Liver (tissue), 9 donors: Measurements from ENCODE around the gene RET. TPM values are rescaled to one million over a fixed set of nuclear protein-coding genes. Genes with fewer than 3 reads are reported as not detected.
A peak's percentile ranks its signal among the peaks of the same experiment; 100 is the strongest.

Source experiments
- DNase-seq: peaks from one replicate; pipeline ENCODE4 v3.0.0-alpha.2; 2017; ENCODE audit warnings: low spot score
- H3K27ac ChIP-seq, 2 donors: one replicate each; pipeline ENCODE4 v1.7.0; 2013; ENCODE audit warnings: inconsistent platforms in 2 of 2, low read length in 2 of 2, control low read depth in 1 of 2, low read depth in 1 of 2, mild to moderate bottlenecking in 1 of 2
- H3K27me3 ChIP-seq, 4 donors: one replicate each; pipeline versions ENCODE4 v1.6.1 to v1.7.0; 2013; ENCODE audit warnings: low read length in 3 of 4, inconsistent platforms in 1 of 4, mild to moderate bottlenecking in 1 of 4, moderate library complexity in 1 of 4; ENCODE audit not compliant: control insufficient read depth in 4 of 4, insufficient read depth in 4 of 4
- H3K36me3 ChIP-seq, 4 donors: one replicate each; pipeline versions ENCODE4 v1.6.1 to v1.7.0; 2013; ENCODE audit warnings: low read length in 3 of 4, mild to moderate bottlenecking in 3 of 4, low read depth in 1 of 4, moderate library complexity in 1 of 4; ENCODE audit not compliant: control insufficient read depth in 4 of 4, insufficient read depth in 3 of 4
- H3K4me1 ChIP-seq, 4 donors: one replicate each; pipeline versions ENCODE4 v1.6.1 to v1.7.0; 2013; ENCODE audit warnings: low read length in 3 of 4, mild to moderate bottlenecking in 3 of 4, moderate library complexity in 1 of 4; ENCODE audit not compliant: control insufficient read depth in 4 of 4, insufficient read depth in 4 of 4
- H3K4me3 ChIP-seq, 3 donors: one replicate each; pipeline versions ENCODE4 v1.6.1 to v1.7.0; 2013; ENCODE audit warnings: low read length in 3 of 3, control low read depth in 1 of 3, low read depth in 1 of 3, mild to moderate bottlenecking in 1 of 3
- H3K9ac ChIP-seq, 2 donors: one replicate each; pipeline ENCODE4 v1.7.0; 2013; ENCODE audit warnings: low read length in 2 of 2, mild to moderate bottlenecking in 2 of 2, moderate library complexity in 2 of 2, control low read depth in 1 of 2, low read depth in 1 of 2
- H3K9me3 ChIP-seq, 4 donors: one replicate each; pipeline versions ENCODE4 v1.6.1 to v1.7.0; 2013; ENCODE audit warnings: low read length in 3 of 4; ENCODE audit not compliant: control insufficient read depth in 4 of 4
- CTCF ChIP-seq: fragments of 150-350 bp; IDR thresholded peaks from 2 replicates; pipeline ENCODE4 v1.5.1; 2017; ENCODE audit warnings: improper control_type of control experiment, low read depth, low read length; ENCODE audit not compliant: missing input control
- EGR1 ChIP-seq, 2 donors: IDR thresholded peaks; 2 replicates each; pipeline ENCODE4 v1.6.1; 2016 to 2018; ENCODE audit warnings: antibody characterized with exemption in 2 of 2, low read depth in 2 of 2
- FOXA1 ChIP-seq: IDR thresholded peaks from 2 replicates; pipeline ENCODE4 v1.6.1; 2016; ENCODE audit warnings: antibody characterized with exemption
- FOXA2 ChIP-seq: IDR thresholded peaks from 2 replicates; pipeline ENCODE4 v1.6.1; 2016; ENCODE audit warnings: antibody characterized with exemption
- GABPA ChIP-seq, 2 donors: IDR thresholded peaks in 1 of 2; conservative IDR thresholded peaks in 1 of 2; 2 replicates each; pipeline ENCODE4 v1.6.1; 2016; ENCODE audit warnings: antibody characterized with exemption in 2 of 2, mild to moderate bottlenecking in 1 of 2, moderate library complexity in 1 of 2
- HNF4A ChIP-seq, 2 donors: conservative IDR thresholded peaks; 2 replicates each; pipeline ENCODE4 v1.6.1; 2016; ENCODE audit warnings: antibody characterized with exemption in 2 of 2, mild to moderate bottlenecking in 2 of 2
- HNF4G ChIP-seq: IDR thresholded peaks from 2 replicates; pipeline ENCODE4 v1.6.1; 2016; ENCODE audit warnings: antibody characterized with exemption
- JUND ChIP-seq, 2 donors: IDR thresholded peaks; 2 replicates each; pipeline ENCODE4 v1.6.1; 2016; ENCODE audit warnings: antibody characterized with exemption in 2 of 2
- MAX ChIP-seq: IDR thresholded peaks from 2 replicates; pipeline ENCODE4 v1.6.1; 2016; ENCODE audit warnings: antibody characterized with exemption
- NR2F2 ChIP-seq: IDR thresholded peaks from 2 replicates; pipeline ENCODE4 v1.6.1; 2016; ENCODE audit warnings: antibody characterized with exemption
- RAD21 ChIP-seq, 2 donors: IDR thresholded peaks; 2 replicates each; pipeline ENCODE4 v1.6.1; 2016; ENCODE audit warnings: antibody characterized with exemption in 2 of 2, mild to moderate bottlenecking in 2 of 2
- RXRA ChIP-seq, 2 donors: IDR thresholded peaks; 2 replicates each; pipeline ENCODE4 v1.6.1; 2017 to 2018; ENCODE audit warnings: antibody characterized with exemption in 2 of 2, mild to moderate bottlenecking in 1 of 2
- SP1 ChIP-seq: IDR thresholded peaks from 2 replicates; pipeline ENCODE4 v1.6.1; 2018; ENCODE audit warnings: antibody characterized with exemption, mild to moderate bottlenecking
- TAF1 ChIP-seq: conservative IDR thresholded peaks from 2 replicates; pipeline ENCODE4 v1.6.1; 2016; ENCODE audit warnings: antibody characterized with exemption, mild to moderate bottlenecking
- YY1 ChIP-seq: IDR thresholded peaks from 2 replicates; pipeline ENCODE4 v1.6.1; 2016; ENCODE audit warnings: antibody characterized with exemption, mild to moderate bottlenecking
- WGBS: extraction: QIAGEN DNeasy Blood & Tissue Kit; methylation state at CpG from one replicate; pipeline ENCODE4 v1.1.7; 2013; 5-methylcytosine and 5-hydroxymethylcytosine counted together
- polyA plus RNA-seq, 2 donors: library from polyadenylated mRNA; stranded (reverse) in 1 of 2; unstranded in 1 of 2; fragments of 200-250 nt in 1 of 2; fragments of >200 nt in 1 of 2; fragmentation: Nextera tagmentation in 1 of 2; extraction: Ambion mirVana in 1 of 2; gene quantifications; one replicate each; pipeline versions ENCODE4 v1.2.1 to v1.2.3, GENCODE V29; 2013 to 2015
- total RNA-seq, 2 donors: library from RNA; depleted of rRNA; stranded (reverse); fragments of >200 nt; gene quantifications; one replicate each; pipeline ENCODE4 v1.2.3, GENCODE V29; 2014
- TF ChIP-seq, protein P1 (sequence below): IDR thresholded peaks from 2 replicates; pipeline ENCODE4 v1.6.1; 2016; ENCODE audit warnings: antibody characterized with exemption
- TF ChIP-seq, protein P2 (sequence below): IDR thresholded peaks from 2 replicates; pipeline ENCODE4 v1.6.1; 2016; ENCODE audit warnings: antibody characterized with exemption, mild to moderate bottlenecking
- TF ChIP-seq, protein P3 (sequence below): IDR thresholded peaks from 2 replicates; pipeline ENCODE4 v1.6.1; 2016; ENCODE audit warnings: antibody characterized with exemption
- donor health status: healthy.
- donor health status: healthy.
- donor health status: healthy.
- donor health status: healthy.
- donor health status: healthy.

RET gene
- total and polyA plus RNA-seq, 4 donors = 0.09 to 2.5 (median 0.33) TPM; not detected in 1

- TF ChIP-seq, protein P1, sequence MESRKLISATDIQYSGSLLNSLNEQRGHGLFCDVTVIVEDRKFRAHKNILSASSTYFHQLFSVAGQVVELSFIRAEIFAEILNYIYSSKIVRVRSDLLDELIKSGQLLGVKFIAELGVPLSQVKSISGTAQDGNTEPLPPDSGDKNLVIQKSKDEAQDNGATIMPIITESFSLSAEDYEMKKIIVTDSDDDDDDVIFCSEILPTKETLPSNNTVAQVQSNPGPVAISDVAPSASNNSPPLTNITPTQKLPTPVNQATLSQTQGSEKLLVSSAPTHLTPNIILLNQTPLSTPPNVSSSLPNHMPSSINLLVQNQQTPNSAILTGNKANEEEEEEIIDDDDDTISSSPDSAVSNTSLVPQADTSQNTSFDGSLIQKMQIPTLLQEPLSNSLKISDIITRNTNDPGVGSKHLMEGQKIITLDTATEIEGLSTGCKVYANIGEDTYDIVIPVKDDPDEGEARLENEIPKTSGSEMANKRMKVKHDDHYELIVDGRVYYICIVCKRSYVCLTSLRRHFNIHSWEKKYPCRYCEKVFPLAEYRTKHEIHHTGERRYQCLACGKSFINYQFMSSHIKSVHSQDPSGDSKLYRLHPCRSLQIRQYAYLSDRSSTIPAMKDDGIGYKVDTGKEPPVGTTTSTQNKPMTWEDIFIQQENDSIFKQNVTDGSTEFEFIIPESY = no peak
- TF ChIP-seq CTCF = no peak
- TF ChIP-seq HNF4G = no peak
Observed at GRCh38 chr10:43173120-43173519, 96.3 kb downstream of the RET start (continued).

- DNase-seq = no peak
- peak in 1 of 2 donors; percentile 9 for TF ChIP-seq GABPA (IDR thresholded peaks at IDR 0.05 in 1 of 2, conservative IDR thresholded peaks at IDR 0.05 in 1 of 2)
- no peak for TF ChIP-seq HNF4G
- no peak for TF ChIP-seq JUND (IDR thresholded peaks at IDR 0.05)
- TF ChIP-seq, protein P1 = no peak
- TF ChIP-seq CTCF = peak; percentile 26
- peak; percentile 20 for TF ChIP-seq FOXA2
- TF ChIP-seq, protein P2, sequence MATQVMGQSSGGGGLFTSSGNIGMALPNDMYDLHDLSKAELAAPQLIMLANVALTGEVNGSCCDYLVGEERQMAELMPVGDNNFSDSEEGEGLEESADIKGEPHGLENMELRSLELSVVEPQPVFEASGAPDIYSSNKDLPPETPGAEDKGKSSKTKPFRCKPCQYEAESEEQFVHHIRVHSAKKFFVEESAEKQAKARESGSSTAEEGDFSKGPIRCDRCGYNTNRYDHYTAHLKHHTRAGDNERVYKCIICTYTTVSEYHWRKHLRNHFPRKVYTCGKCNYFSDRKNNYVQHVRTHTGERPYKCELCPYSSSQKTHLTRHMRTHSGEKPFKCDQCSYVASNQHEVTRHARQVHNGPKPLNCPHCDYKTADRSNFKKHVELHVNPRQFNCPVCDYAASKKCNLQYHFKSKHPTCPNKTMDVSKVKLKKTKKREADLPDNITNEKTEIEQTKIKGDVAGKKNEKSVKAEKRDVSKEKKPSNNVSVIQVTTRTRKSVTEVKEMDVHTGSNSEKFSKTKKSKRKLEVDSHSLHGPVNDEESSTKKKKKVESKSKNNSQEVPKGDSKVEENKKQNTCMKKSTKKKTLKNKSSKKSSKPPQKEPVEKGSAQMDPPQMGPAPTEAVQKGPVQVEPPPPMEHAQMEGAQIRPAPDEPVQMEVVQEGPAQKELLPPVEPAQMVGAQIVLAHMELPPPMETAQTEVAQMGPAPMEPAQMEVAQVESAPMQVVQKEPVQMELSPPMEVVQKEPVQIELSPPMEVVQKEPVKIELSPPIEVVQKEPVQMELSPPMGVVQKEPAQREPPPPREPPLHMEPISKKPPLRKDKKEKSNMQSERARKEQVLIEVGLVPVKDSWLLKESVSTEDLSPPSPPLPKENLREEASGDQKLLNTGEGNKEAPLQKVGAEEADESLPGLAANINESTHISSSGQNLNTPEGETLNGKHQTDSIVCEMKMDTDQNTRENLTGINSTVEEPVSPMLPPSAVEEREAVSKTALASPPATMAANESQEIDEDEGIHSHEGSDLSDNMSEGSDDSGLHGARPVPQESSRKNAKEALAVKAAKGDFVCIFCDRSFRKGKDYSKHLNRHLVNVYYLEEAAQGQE = no peak
- TF ChIP-seq TAF1 = no peak
- no peak for TF ChIP-seq EGR1 (IDR thresholded peaks at IDR 0.05; ENCODE audit: low read depth in 2 of 2)
- no peak for TF ChIP-seq MAX
- TF ChIP-seq RXRA (IDR thresholded peaks at IDR 0.05) = peak; percentile 63 to 64
- TF ChIP-seq RAD21 (IDR thresholded peaks at IDR 0.05) = peak in 1 of 2 donors; percentile 15
- TF ChIP-seq YY1 = no peak
- TF ChIP-seq, protein P3, sequence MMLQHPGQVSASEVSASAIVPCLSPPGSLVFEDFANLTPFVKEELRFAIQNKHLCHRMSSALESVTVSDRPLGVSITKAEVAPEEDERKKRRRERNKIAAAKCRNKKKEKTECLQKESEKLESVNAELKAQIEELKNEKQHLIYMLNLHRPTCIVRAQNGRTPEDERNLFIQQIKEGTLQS = no peak
- peak; percentile 81 for TF ChIP-seq NR2F2
- peak; percentile 48 for TF ChIP-seq SP1
- TF ChIP-seq HNF4A (conservative IDR thresholded peaks at IDR 0.05) = peak; percentile 58 to 63
- TF ChIP-seq FOXA1 = peak; percentile 56
- Histone ChIP-seq H3K4me1 (peaks cover 0 to 21% (median 11%) of the 10 kb centered on the region in 4 donors), H3K9ac (no peak overlapping the region), H3K36me3 (no peaks in the 10 kb centered on the region), H3K9me3 (no peaks in the 10 kb centered on the region), H3K27me3 (no peaks in the 10 kb centered on the region), H3K4me3 (no peak overlapping the region), H3K27ac (peak overlapping the region in 1 of 2 donors; percentile 38)
- WGBS = 26% methylated on average over 6 of the region's 6 CpGs
Observed at GRCh38 chr10:43174969-43175368, 98.1 kb downstream of the RET start.
